SHP77 treated with DMSO at 0.1 percent for 48 hours (cell line): ENCODE data around the gene NUF2.
A peak's percentile ranks its signal among the peaks of the same experiment; 100 is the strongest.
"Not testable (repeated sequence)": the region's sequence is repeated elsewhere in the genome, so short reads cannot be mapped to it uniquely, and the experiment has no call there.

Experiments
- DNase-seq: peaks from one replicate; lab custom pipeline; 2025; lab: John Stamatoyannopoulos, UW

The NUF2 gene

DNA sequence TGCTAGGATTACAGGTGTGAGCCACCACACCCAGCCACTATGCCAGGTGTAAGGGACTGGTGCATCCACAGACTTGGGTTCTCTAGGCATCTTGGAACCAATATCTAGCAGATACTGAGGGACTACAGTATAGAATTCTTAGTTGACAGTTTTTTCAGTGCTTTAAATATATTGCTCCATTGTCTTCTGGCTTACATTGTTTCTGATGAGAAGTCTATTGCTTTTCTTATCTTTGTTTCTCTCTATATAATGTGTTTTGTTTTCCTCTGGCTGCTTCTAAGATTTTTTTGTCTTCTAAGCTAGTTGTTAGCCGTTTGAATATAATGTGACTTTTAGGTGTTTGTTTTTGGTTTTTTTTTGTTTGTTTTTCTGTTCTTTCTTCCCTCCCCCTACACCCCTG lies 13.5 kb downstream of the NUF2 start:
- DNase-seq: no peak

- DNase-seq: no peak
These were observed 15.9 kb downstream of the NUF2 start for GRCh38 chr1:163337631-163338030.

GRCh38 chr1:163346326-163346870 lies 24.6 kb downstream of the NUF2 start:
- DNase-seq: no peak

GRCh38 chr1:163347106-163347505 lies 25.4 kb downstream of the NUF2 start:
- DNase-seq: no peak

GRCh38 chr1:163351912-163352311 lies 30.2 kb downstream of the NUF2 start:
- no peak for DNase-seq

DNA sequence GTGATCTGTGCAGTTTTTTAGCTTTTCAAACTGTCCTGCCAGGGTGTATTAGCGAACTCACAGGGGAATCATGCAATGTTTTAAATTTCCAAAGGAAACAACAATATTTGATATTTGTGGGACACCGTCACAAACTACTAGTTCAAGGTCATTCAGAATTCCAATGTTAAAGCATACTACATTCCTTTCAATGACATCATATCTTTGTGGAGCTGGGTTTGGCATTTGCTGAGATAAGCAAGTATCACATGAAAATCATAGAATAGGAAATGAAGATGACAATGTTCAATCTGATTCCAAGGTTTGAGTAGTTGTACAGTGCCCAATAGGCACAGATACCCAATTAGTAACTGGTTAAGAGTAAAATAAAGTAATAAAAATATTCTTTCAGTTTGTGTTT lies 35.6 kb downstream of the NUF2 start:
- DNase-seq: no peak

GRCh38 chr1:163358172-163358571 lies 36.4 kb downstream of the NUF2 start:
- DNase-seq: not testable (repeated sequence)

DNA sequence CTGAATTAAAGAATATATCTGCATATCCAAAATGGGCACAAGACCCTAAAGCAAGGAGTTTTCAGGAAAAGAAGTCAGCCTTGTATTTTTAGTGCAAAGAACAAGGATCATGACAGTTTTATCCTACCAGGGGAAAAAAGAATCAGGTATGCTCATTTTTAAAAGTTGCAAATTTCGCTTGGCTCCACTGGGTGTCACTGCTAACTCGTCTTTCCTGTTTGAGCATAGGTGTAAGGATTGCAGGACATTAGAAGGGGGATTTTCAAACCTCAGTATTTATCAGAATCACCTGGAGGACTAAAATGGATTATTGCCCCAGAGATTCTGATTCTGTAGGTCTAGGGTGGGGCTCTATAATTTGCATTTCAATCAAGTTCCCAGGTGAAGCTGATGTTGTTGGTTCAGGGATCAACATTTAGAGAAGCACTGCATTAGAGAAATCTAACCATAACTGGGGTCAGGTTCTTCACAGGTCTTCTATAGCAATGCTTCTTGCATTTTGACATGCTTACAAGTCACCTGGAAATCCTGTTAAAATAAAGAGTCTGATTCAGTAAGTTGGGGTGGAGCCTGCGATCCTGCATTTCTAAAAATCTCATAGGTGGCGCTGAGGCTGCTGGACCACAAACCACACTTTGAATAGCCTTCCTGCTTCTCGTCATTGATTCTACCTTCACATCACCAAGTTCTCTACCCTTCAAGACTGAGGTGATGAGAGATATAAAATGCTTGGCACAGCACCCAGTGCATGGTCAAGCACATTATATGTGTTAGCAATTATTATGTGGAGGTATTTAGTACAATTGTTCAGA lies 39.6 kb downstream of the NUF2 start:
- DNase-seq: peak; percentile 48

- DNase-seq: no peak
These were observed 43.4 kb downstream of the NUF2 start for GRCh38 chr1:163365186-163365585.

- no peak for DNase-seq
These were observed 44.8 kb downstream of the NUF2 start for GRCh38 chr1:163366555-163366954.

DNA sequence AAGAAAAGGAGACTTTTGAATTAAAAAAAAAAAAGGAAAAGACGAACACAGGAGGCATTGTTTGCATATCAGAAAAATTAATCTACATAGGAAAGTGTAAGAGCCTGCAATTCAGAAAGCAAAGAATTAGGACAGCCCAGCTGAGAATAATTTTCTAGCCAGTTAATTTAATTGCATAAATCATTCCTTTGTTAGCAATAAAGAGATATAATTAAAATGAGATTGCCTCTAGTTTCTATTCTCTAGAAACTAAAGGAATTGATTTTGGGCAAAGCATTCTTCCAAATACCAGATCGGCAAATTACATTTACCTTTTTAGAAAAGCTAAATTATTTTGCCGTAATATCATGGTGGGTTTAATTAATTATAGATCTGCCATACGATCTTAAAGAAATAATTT lies 46.0 kb downstream of the NUF2 start:
- DNase-seq: no peak

- no peak for DNase-seq
These were observed 50.8 kb downstream of the NUF2 start for GRCh38 chr1:163372576-163372975.

DNA sequence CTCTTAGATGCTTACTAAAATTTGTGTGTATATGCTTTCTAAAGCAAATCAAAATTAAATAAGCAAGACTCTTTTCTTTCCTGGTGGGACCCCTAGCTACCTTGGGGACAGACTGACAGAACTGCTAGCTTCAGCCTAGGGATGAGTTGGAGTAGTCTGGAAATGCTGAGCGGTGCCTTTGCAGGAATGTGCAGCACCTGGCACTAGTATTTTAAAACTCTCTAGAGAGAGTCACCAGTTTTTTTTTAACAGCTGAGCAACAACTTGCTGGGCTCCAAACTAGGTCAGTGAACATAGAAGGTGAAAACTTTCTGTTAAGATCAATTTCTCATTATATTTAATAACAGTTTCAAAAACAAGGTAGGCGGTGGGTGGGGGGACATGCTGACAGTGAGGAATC lies 56.8 kb downstream of the NUF2 start:
- DNase-seq: no peak

GRCh38 chr1:163379801-163380200 lies 58.0 kb downstream of the NUF2 start:
- DNase-seq: no peak

GRCh38 chr1:163381487-163382184 lies 59.9 kb downstream of the NUF2 start:
- DNase-seq: no peak

DNA sequence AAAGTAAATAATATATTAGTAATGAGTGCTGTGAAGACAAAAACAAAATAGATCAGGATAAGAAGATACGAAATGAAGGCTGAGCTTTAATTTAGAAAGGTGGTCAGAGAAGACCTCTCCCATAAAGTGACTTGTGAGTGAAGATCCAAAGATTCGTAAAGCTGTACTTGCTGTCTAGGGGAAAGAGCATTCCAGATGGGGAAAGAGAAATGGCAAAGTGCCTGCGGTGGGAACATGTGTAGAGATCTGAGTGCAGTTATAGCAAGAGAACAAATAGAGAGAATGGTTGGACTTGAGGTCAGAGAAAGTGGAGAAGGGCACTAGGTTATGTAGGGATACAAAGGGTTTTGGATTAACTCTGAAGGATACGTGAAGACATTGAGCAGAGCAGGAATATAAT lies 60.6 kb downstream of the NUF2 start:
- no peak for DNase-seq

- no peak for DNase-seq
These were observed 65.4 kb downstream of the NUF2 start for GRCh38 chr1:163387146-163387545.

DNA sequence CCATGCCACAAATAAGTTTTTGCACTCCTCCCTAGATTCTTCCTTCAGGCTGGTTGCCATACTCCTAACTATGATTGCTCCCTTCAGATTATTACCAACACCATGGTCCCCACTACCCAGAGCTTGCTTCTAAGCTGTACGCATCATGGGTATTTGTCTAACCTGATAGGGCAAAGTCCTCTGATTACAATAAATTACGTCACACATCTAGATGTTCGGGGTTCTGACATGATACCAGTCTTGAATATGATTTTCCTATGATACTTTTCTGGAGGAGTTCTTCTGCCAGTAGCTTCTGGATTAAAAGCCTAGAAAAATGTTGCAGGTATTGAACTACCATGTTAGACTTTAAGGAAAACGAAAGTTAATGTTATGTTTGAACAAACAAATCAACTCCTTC lies 67.2 kb downstream of the NUF2 start:
- DNase-seq: no peak

- DNase-seq: no peak
These were observed 74.0 kb downstream of the NUF2 start for GRCh38 chr1:163395790-163396189.

- DNase-seq: no peak
These were observed 75.9 kb downstream of the NUF2 start for GRCh38 chr1:163397451-163398200.

- no peak for DNase-seq
These were observed 77.2 kb downstream of the NUF2 start for GRCh38 chr1:163399001-163399400.

- no peak for DNase-seq
These were observed 78.3 kb downstream of the NUF2 start for GRCh38 chr1:163399976-163400601.
